HG02840 (cell line): Measurements from ENCODE around the gene USP31.

Experiments
- ATAC-seq: cut with Tn5 transposase; IDR thresholded peaks from one replicate; pipeline ENCODE4 v1.9.1; 2021; ENCODE audit warnings: mild to moderate bottlenecking, moderate library complexity, moderate number of reproducible peaks; ENCODE audit not compliant: unreplicated experiment, low FRiP score

USP31 gene

GRCh38 chr16:23026784-23027362 lies 122.4 kb downstream of the USP31 start:
- ATAC-seq: no peak

GRCh38 chr16:23025692-23026307 lies 123.5 kb downstream of the USP31 start:
- no peak for ATAC-seq

GRCh38 chr16:23024044-23024443 lies 125.2 kb downstream of the USP31 start:
- no peak for ATAC-seq

- ATAC-seq: no peak
Measured at GRCh38 chr16:23020084-23020483, 129.2 kb downstream of the USP31 start.

GRCh38 chr16:23016368-23016767 lies 132.9 kb downstream of the USP31 start:
- ATAC-seq: no peak

GRCh38 chr16:23015580-23015979 lies 133.7 kb downstream of the USP31 start:
- ATAC-seq: no peak

GRCh38 chr16:23014592-23014991 lies 134.7 kb downstream of the USP31 start:
- ATAC-seq: no peak
